ENCODE results near the gene BNC2.

The BNC2 gene

DNA sequence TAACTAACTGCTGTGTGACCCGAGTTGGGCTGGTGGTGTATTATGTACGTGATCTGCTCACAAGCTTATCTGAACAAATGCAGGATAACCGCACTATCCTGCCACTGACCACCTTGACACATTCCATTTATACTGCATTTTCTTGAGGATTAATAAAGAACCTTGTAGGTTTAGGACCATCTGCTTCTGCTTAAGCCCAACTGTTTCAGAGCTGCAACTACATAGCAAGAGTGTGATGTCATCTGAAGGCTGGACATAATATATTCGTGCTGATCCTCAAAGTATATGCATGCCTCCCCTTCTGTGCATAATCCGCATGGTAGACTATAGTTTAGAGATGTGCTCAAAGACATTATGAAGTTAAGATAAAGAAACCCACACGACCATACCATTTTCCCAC is 435.9 kb downstream of the BNC2 start:
- DNase-seq: no peak

DNA sequence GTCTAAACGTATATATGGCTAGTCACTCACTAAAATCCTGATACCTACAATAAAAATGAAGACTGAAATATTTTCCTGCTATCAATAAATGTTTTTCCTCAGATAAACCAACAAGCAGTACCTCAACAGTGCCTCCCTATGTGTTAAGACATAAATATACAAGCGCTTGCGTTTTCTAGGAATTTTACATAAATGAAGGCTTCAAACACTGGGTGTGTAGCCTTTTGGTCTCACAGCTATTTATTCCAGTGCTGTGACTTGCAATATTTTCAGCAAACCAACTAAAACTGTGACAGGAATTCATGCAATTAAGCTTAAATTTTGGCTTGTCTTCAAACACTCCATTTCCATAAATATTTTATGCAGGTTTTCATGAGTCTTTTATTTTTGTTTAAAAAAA is 437.0 kb downstream of the BNC2 start:
- DNase-seq: no peak

DNA sequence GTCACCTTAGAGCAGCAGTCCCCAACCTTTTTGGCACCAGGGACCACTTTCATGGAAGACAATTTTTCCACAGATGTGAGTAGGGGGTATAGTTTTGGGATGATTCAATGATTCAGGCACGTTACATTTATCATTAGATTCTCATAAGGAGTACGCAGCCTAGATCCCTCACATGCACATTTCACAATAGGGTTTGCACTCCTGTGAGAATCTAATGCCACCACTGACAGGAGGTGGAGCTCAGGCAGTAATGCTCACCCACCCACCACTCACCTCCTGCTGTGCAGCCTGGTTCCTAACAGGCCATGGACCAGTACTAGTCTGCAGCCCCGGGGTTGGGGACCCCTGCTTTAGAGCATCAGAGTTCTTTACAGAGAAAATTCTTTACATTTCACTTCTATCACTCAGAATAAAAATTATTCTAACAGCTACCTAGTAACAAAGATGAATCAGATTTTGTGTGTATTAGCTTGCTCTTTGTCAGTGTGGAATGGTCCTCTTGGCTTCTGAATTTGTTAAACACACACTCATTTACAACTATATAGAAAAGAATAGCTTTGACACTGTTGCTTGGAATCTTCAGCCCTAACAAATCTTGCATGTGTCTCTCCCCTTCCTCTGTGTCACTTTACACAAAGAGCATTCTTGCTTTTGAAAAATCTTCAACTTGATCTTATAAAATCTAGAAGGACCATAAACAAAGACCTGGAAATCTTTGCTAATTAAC is 438.6 kb downstream of the BNC2 start:
- DNase-seq: no peak

DNA sequence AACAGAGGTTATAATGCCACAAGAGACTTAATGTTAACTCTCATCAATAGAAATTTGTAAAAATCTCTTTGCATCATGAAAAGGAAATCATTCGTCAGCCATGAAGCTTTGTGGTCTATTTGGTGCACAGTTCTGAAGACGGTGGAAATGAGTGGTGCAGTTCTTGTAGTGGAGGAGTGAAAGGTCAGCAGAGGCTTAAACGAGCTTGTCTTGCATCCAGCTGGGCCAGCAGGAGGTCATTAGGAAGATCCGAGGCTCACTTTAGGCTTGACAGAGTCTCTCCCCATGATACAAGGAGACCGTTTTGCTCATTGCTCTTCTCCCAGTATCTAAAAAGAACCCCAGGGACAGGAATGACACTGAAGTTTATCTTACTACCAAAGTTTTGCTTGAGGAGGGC is 440.8 kb downstream of the BNC2 start:
- no peak for DNase-seq

DNA sequence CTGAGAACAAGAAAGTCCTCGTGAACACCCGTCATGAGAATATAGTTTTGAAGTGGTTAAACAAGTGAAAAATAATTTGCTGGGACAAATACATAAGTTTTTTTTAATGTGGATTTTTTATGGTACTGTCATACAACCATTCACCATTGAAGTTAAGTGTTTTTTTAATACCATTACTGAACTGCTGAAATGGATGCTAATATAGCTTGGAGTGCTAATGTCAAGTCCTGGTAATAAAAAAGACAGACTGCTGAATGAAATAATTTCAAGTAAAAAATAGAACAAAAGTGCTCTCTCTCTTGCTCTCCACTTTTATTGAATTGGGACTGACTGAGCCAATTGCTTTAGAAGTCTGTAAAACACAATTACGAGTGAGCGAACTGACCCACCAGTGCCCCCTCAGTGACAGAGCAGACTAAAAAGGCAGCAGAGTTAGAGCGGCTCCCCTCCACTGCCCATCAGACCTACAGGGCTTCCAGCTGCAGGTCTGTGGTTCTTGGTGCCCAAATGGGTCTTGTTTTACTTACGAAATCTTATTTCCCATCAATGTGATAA is 442.5 kb downstream of the BNC2 start:
- no peak for DNase-seq

DNA sequence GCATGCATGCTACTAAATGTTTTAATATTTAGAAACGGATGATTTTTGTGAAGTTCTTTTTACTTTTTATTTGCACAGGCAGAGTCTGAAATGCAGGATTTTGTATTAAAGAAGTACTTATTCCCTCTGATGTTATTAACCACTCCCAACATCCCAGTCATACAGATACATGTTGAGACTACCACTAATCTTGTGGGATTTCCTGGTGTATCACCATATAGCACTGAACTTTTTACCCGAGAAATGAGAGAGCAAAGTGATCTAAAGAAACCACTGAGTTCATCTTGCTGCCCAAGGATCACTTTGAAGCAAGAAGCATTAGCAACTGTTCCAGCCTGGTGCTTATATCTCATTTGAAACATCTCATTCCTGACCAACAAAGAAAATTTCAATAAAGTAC is 443.8 kb downstream of the BNC2 start:
- no peak for DNase-seq

DNA sequence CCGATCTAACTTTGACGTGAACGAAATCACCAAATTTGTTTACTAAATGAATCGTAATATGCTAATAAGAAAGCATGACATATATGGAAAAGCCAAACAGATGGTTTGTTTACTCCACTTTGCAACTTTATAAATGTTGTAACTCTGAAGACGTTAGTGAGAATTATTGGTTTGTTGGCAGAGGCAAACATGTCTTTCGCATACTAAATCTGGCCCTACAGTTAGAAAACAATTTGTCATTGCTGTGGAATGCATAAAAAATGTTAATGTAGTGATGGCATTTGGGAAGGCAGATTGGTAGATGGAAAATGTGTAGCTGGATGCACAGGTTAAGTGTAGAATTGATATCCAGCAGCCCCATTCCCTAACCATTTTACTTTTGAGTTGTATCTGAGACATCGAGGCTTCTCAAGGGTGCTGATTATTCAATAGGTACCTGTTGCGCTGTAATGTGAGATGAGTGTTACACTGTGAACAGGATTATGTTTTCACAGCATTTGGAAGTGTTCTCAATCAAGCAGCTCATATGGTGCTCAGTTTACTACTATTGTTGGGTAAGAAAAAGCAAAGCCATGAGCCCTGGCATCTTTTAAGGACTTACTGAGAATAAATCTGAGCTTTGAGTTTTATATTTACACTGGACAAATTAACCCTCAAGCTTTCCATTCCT is 444.8 kb downstream of the BNC2 start:
- no peak for DNase-seq

DNA sequence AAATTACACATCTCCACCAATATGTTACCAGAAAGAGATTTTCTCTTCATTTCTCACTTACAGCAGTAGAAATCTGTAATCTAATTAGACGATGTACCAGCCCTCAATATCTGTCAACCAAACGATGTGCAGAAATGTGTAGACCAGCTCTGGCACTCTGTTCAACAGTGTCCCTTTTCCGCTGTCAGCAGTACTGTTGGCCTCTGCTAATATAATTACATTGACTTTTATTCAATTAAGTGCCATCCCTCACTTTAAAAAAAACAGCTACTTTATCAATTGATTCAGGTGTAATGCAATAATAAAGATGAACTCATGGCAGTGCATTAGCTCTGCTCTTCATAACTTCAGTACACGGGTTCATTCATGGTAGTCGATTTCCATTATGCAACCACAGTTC is 448.4 kb downstream of the BNC2 start:
- DNase-seq: no peak

DNA sequence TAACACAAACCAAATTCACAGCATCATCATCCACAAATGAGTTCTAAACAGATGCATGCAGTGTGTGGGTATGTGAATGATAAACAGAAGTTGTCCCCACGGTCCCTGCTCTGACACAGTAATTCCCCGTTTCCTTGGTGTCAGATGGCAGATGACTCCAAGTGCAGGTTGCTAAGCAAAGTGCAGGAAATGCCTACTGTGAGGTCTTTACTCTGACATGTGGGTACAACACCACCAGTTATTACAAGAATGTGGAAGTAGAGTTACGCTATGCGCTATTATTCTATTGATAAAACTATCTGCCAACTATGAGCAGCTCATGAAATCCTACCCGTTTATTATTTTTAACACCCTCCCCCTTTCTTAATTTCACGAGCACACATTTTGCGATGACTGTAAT is 448.9 kb downstream of the BNC2 start:
- DNase-seq: no peak

DNA sequence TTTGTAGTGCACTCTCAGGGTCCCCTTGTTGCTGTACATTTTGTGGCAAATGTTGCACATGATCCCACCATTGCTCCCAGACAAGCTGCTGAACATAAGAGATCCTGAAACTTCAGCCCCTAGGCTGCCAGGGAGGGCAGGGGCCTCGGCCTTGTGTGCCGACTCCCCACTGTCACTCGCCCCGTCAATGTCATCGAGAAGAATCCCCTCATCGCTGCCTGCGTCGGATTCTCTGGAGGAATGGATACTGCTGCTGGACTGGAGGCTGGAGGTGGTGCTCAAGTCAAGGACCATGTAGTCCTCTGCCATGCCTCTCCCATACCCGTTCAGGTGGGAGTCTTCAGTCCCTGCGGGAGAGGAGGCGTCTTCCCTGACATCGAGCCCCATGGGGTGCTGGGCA is 451.3 kb downstream of the BNC2 start:
- DNase-seq: no peak

DNA sequence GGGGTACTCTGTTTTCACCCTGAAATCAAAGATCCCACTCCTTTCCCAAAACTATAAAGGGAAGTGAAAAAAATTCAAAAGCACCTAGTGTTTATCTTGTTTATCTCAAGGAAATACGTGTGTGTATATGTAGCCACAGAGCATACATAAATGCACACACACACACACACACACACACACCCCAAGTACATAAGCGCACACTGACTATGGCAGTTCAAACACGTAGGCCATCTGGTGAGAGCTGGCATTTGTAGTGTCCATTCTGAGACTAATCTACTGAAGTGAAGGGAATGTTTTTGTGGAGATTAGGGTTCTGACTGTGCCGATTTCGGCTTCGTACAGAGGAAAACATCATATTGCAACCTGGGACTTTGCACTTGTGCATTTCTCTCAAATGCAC is 451.7 kb downstream of the BNC2 start:
- no peak for DNase-seq

DNA sequence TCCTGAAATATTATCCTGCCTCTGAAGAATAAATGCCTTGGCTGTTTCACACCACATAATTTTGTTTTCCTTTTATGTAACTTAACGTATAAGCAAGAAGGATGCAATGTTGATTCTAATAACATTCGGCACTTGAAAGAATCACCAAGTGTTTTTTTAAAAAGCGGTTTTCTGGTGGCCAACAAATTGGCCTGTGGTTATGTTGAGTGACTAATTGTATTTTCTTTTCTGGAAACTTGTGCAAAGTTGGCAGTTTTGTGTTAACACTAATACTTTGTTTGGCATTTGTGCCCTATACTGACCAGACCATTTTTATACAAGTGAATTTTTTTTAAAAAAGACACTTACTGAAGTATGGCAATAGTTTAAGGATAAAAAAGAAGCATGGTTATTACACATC is 452.7 kb downstream of the BNC2 start:
- no peak for DNase-seq

DNA sequence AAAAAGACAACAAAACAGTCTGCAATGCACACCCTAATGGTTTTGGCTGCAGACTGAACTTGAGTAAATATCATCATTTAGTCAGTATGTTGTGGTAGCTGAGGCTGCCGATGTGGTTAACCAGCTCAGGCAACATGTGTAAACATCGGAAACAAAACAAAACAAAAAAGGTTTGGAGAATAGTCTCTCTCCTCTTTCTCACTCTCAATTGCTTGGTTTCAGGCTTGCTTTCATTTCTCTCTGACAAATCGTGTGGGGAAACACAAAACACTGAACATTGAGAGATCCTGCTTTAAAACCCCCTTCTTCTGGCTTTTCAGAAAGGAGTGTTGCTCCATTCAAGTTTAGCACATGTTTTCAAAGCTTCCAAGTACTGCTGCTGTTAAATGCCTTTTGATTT is 453.3 kb downstream of the BNC2 start:
- DNase-seq: no peak

DNA sequence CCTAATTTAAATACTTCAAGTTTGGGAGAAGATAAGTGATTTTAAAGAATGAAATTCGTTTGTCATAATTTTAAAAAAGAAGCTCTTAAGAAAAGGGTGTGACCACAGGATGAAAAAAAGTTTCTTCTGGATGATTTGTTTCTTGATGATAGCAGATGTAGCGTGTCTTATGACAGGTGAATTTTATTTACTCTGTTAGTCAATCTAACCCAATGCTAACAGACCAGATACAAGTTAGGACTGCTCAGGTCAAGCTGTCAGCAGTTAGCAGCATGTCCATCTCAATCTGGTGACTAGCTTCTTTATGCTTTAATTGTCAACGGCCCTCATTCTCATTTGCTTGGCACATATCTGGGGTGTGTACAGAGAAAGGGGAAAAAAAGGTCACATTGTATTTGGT is 456.0 kb downstream of the BNC2 start:
- DNase-seq: no peak

DNA sequence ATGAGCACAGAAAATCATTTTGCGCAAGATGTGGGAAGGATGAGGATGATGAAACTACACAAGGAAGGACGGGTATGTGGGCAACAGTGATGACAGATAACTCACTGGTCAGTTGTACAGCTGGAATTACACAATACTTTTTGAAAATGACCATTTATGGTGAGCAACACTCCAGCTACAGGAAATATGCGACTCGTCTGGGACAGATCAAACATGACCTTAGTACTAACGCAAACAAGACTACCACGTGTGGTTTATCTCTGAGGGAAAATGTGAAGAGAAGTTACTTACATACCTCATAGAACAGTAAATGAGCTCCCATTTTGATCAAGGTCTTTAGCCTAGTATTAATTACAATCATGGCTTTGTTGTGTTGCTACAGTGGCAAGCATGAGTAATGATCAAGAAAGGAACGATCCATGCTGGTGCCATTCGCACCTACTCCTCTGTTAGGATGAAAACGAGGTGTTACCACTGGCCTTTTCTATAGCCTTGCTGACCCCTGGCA is 456.9 kb downstream of the BNC2 start:
- DNase-seq: no peak

DNA sequence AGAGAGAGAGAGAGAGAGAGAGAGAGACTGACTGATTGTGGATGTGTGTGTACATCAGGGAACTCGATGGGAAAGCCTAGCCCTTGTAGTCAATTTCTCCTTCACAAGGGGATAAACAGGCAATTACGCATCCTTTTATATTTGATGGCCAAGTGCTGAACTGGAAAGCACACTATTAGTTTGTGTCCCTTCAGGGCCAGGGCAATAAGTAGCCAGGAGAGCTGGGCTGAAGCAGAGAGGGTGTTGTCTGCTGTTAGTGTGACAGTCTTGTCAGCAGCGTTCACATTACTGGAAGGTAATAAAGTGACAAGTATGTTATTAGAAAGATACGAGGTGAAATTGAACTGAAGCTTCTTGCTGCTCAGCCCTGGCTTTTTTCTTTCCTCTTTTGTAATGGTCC is 457.7 kb downstream of the BNC2 start:
- no peak for DNase-seq

DNA sequence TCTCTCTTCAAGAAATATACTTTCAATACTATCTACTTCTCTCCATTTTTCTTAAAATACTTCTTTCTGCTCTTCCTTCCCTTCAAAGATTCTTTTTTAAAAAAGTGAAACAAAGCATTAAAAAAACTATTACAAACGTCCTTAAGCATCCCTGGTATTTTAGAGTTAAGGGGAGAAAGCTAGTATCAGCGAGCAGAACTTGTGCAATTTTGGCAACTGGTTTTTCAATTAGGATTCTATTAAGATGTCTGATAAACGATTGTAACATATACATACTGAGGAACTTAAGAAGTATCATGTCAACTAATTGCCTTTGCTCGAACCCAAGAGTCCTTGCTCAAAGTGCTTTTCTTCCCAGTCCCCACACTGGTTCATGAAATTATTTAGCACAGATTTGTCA is 459.2 kb downstream of the BNC2 start:
- DNase-seq: no peak

DNA sequence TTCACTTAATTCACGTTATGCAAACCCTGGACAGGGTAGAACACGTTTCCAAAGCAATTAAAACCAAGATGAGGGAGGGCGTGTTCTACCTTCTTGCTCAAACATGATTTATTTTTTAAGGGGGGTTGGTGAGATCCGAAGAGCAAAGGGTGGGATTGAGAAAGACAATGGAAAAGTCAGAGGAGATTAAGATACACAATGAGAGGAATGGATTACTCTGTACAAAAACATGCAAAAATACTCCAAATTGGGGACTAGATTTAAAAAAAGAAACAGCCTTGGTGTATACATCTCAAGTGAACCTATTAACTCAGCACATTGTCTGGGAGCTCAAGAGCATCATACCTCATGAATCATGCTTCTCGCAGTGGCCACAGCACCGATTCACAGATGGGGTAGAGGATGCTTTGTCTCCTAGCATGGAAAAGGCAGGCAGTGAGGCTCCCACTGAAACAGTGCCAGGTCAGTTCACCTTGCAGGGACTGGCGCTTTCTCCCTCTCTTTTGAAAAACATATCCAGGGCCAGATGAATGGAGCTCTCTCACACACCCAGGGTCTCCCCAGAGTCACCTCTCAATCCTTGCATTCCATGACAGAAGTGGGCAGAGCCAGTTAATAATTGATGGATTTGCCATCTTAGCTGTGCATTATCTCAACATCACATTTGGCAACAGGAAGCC is 459.7 kb downstream of the BNC2 start:
- no peak for DNase-seq

DNA sequence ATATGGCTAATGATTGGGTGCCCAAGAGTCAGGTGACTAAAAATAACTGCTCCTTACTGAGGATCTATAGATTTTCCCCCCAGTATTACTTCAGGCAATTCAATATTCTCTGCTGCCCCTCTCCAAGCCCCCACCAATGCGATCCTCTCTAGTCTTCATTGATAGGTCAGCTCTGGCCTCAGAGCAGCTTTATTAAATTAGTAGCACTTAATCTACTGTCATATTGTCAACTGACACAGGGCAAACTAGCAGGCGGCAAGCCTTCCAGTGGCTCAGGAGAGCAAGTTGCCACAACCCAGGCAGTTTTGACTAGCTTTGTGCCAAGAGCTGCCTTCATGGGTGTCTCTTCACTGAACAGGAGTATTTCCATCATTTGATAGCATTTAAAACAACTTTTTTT is 462.9 kb downstream of the BNC2 start:
- DNase-seq: no peak

DNA sequence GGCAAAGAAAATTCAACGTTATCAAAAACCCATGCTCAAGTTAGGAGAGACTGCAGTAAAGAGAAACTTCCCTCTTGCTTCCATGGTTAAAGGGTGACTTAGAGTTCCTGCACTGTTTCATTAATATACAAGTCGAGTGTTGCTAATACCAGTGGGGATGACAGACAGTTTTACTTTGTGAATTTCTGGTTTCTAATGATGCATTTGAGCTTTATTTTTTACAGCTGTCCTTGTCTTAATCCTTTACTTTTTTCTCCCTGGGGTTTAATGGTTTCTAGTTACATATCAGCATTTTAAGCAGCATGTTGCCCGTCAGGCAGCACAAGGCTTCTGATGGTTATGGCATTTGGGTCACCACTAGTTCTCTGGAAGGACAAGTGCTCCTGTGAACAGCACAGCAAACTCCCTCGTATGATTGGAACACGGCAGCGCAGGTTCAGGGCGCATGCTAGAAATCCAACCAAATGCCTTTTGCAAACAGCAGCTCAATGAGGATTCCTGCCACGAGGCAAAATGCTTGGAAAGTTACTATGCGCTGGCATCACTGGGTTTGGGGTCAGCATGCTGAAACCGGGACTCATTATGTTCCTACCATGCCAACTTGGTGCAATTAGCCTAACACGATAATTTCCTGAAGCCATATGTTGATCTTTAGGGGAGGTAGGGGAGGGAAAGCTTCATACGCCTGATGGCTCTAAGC is 463.8 kb downstream of the BNC2 start:
- no peak for DNase-seq

DNA sequence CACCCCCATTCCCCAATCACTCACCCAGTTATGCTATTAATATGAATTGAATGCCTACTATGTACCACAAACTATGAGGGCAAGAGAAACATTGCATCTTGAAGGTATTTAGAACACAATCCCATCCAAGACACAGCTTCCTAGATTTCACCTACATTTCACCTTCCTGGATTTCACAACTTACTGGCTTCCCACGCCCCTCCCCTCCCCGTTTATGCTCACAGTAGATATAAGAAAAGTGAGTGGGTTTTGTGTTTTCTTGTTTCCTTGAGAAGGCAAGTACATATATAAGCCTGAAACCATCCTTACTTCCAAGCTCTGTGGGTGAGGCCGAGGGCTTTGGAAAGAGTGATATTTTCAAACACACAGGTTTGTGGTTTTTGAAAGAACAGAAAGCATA is 465.0 kb downstream of the BNC2 start:
- no peak for DNase-seq

DNA sequence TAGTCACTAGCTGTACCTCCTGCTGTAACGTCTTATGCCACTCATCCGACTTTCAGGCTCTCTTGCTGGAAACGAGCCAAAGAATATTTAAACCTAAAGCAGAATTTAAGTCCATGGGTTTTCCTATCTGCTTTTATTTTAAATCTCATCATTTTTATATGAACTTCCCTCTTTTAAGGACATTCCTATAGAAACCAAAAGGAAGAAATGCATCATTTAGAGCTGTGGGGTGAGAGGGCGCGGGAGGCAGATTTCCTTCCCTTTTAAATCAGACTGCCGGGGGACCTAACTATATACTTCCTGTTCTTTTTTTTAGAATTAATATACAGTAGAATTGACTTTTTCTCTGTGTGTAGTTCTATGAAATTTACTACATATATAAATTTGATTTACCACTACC is 468.8 kb downstream of the BNC2 start:
- DNase-seq: no peak

DNA sequence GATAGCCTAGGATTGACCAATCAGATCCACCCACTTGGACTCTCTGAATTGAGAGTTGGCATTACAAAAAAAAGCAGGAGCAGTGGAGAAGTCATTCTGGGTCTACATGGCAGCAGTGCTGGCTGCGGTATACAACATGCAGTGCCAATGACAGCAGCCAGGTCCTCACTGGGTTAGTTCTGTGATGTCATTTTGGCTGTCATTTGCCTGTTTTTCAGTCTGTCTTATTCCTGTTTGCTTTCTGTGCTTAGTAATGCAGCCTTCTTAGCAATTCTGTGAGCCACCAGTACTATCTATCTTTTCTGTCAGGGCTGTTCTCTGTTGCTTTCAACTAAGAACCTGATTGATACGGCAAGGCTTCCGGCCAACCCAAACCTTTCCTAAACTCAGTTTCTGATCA is 471.8 kb downstream of the BNC2 start:
- no peak for DNase-seq

All from CD4-positive, alpha-beta T cell treated with Interleukin-4 for 4 hours (primary cell).